Measurements from ENCODE around the gene HIGD1C. TPM values are rescaled to one million over a fixed set of nuclear protein-coding genes. Genes with fewer than 3 reads are reported as not detected.
A peak's percentile ranks its signal among the peaks of the same experiment; 100 is the strongest.

HIGD1C gene
- total RNA-seq, 1 donor from 2014 or later, result not detected

- peaks cover 78% of the 10 kb centered on the region for H3K4me1 ChIP-seq
Measured at GRCh38 chr12:50932787-50933280, 19.5 kb upstream of the HIGD1C start.

GRCh38 chr12:50933459-50934124, 18.8 kb upstream of the HIGD1C start:
- TF ChIP-seq CTCF (IDR thresholded peaks at IDR 0.05) (no peak), POLR2AphosphoS5 (IDR thresholded peaks at IDR 0.05; ENCODE audit: insufficient read depth in 1 of 2, low read depth in 1 of 2) (no peak), POLR2A (IDR thresholded peaks at IDR 0.05) (no peak)
- Histone ChIP-seq H3K36me3 (peaks cover 0 to 20% of the 10 kb centered on the region in 2 donors), H3K27ac (peak overlapping the region; percentile 76), H3K4me1 (peaks cover 71% of the 10 kb centered on the region), H3K27me3 (no peaks in the 10 kb centered on the region), H3K9me3 (no peaks in the 10 kb centered on the region), H3K4me3 (no peak overlapping the region)
- no peak for DNase-seq (ENCODE audit: extremely low spot score in 2 of 2)
- intact Hi-C loops (cut with DNase I), result no loop called here

More at GRCh38 chr12:50932787-50933280, 19.5 kb upstream of the HIGD1C start:
- Histone ChIP-seq H3K27me3 (no peaks in the 10 kb centered on the region), H3K27ac (peak overlapping the region; percentile 76), H3K36me3 (peaks cover 0 to 20% of the 10 kb centered on the region in 2 donors), H3K9me3 (no peaks in the 10 kb centered on the region), H3K4me3 (no peak overlapping the region)
- TF ChIP-seq POLR2A (IDR thresholded peaks at IDR 0.05) (no peak), POLR2AphosphoS5 (IDR thresholded peaks at IDR 0.05; ENCODE audit: insufficient read depth in 1 of 2, low read depth in 1 of 2) (no peak), CTCF (IDR thresholded peaks at IDR 0.05) (no peak)
- no peak for DNase-seq (ENCODE audit: extremely low spot score in 2 of 2)
- intact Hi-C loops (cut with DNase I), result no loop called here

- Histone ChIP-seq H3K4me3 (peak overlapping the region in 1 of 2 donors; percentile 14), H3K27me3 (no peaks in the 10 kb centered on the region), H3K27ac (peak overlapping the region; percentile 76), H3K9me3 (no peaks in the 10 kb centered on the region), H3K4me1 (peaks cover 63% of the 10 kb centered on the region), H3K36me3 (peaks cover 0 to 20% of the 10 kb centered on the region in 2 donors)
- TF ChIP-seq POLR2AphosphoS5 (IDR thresholded peaks at IDR 0.05; ENCODE audit: insufficient read depth in 1 of 2, low read depth in 1 of 2) (no peak), POLR2A (IDR thresholded peaks at IDR 0.05) (no peak), CTCF (IDR thresholded peaks at IDR 0.05) (no peak)
- intact Hi-C loops (cut with DNase I), result no loop called here
- no peak for DNase-seq (ENCODE audit: extremely low spot score in 2 of 2)
Measured at GRCh38 chr12:50934371-50934851, 17.9 kb upstream of the HIGD1C start.

GRCh38 chr12:50934981-50935807, 17.1 kb upstream of the HIGD1C start:
- TF ChIP-seq POLR2A (IDR thresholded peaks at IDR 0.05) (no peak), POLR2AphosphoS5 (IDR thresholded peaks at IDR 0.05; ENCODE audit: insufficient read depth in 1 of 2, low read depth in 1 of 2) (peak in 1 of 2 donors; percentile 27), CTCF (IDR thresholded peaks at IDR 0.05) (no peak)
- Histone ChIP-seq H3K4me1 (peaks cover 55% of the 10 kb centered on the region), H3K36me3 (peaks cover 0 to 16% of the 10 kb centered on the region in 2 donors), H3K4me3 (peak overlapping the region in 1 of 2 donors; percentile 14), H3K9me3 (no peaks in the 10 kb centered on the region), H3K27me3 (no peaks in the 10 kb centered on the region), H3K27ac (peak overlapping the region; percentile 76)
- intact Hi-C loops (cut with DNase I), result no loop called here
- DNase-seq (ENCODE audit: extremely low spot score in 2 of 2), result no peak
